CD14-positive monocyte (primary cell): ENCODE results near the gene FCN2. TPM values are rescaled to one million over a fixed set of nuclear protein-coding genes. Genes with fewer than 3 reads are reported as not detected.
A peak's percentile ranks its signal among the peaks of the same experiment; 100 is the strongest.

ENCODE experiments used
- DNase-seq, 3 donors: peaks; one replicate each; pipeline ENCODE4 v3.0.0-alpha.2; 2011 to 2022
- H2AFZ ChIP-seq: 2 replicates; pipeline ENCODE4 v1.6.0; 2012; ENCODE audit warnings: mild to moderate bottlenecking, low read depth, low read length, inconsistent platforms; ENCODE audit not compliant: insufficient read depth, poor library complexity, severe bottlenecking
- H3K27ac ChIP-seq, 2 donors: 1 replicate in 1 of 2; 2 replicates in 1 of 2; pipeline ENCODE4 v1.5.1; 2012 to 2013; ENCODE audit warnings: low read length in 2 of 2, control low read depth in 1 of 2, inconsistent platforms in 1 of 2, low read depth in 1 of 2, mild to moderate bottlenecking in 1 of 2
- H3K27me3 ChIP-seq, 2 donors: one replicate each; pipeline versions ENCODE4 v1.6.0 to v1.6.1; 2011 to 2013; ENCODE audit warnings: low read length in 2 of 2; ENCODE audit not compliant: control insufficient read depth in 2 of 2, insufficient read depth in 2 of 2
- H3K36me3 ChIP-seq, 2 donors: replicated peaks in 1 of 2; 1 replicate in 1 of 2; 2 replicates in 1 of 2; pipeline versions ENCODE4 v1.5.1 to v1.6.1; 2012 to 2013; ENCODE audit warnings: low read length in 2 of 2, control low read depth in 1 of 2, inconsistent platforms in 1 of 2, mild to moderate bottlenecking in 1 of 2; ENCODE audit not compliant: insufficient read depth in 2 of 2, control insufficient read depth in 1 of 2
- H3K4me1 ChIP-seq, 2 donors: 1 replicate in 1 of 2; 2 replicates in 1 of 2; pipeline versions ENCODE4 v1.5.1 to v1.6.1; 2012 to 2013; ENCODE audit warnings: low read length in 2 of 2, control low read depth in 1 of 2, inconsistent platforms in 1 of 2, mild to moderate bottlenecking in 1 of 2, moderate library complexity in 1 of 2; ENCODE audit not compliant: insufficient read depth in 2 of 2, control insufficient read depth in 1 of 2
- H3K4me2 ChIP-seq: replicated peaks from 2 replicates; pipeline ENCODE3; 2012; ENCODE audit warnings: low read length, moderate library complexity, mild to moderate bottlenecking; ENCODE audit not compliant: poor library complexity, severe bottlenecking; ENCODE audit errors: extremely low read depth
- H3K4me3 ChIP-seq, 3 experiments: fragments of 200-600 bp in 1 of 3; sonication (generic) in 1 of 3; replicated peaks in 1 of 3; 1 replicate in 2 of 3; 2 replicates in 1 of 3; pipeline ENCODE4 v1.5.1; 2011 to 2013; ENCODE audit warnings: low read length in 3 of 3, mild to moderate bottlenecking in 3 of 3, control low read depth in 2 of 3, low read depth in 2 of 3, inconsistent platforms in 1 of 3, moderate library complexity in 1 of 3
- H3K79me2 ChIP-seq: 2 replicates; pipeline ENCODE4 v1.6.0; 2012; ENCODE audit warnings: mild to moderate bottlenecking, control low read depth, inconsistent platforms, low read length, moderate library complexity; ENCODE audit not compliant: insufficient read depth
- H3K9ac ChIP-seq: 2 replicates; pipeline ENCODE4 v1.6.0; 2017; ENCODE audit warnings: low read length, mild to moderate bottlenecking; ENCODE audit not compliant: insufficient read depth, poor library complexity, severe bottlenecking
- H3K9me3 ChIP-seq, 2 donors: replicated peaks in 1 of 2; 1 replicate in 1 of 2; 2 replicates in 1 of 2; pipeline versions ENCODE4 v1.5.1 to v1.6.1; 2012 to 2013; ENCODE audit warnings: low read length in 2 of 2, control low read depth in 1 of 2; ENCODE audit not compliant: control insufficient read depth in 1 of 2, insufficient read depth in 1 of 2
- H4K20me1 ChIP-seq: 2 replicates; pipeline ENCODE4 v1.6.0; 2012; ENCODE audit warnings: mild to moderate bottlenecking, low read length, control low read depth, moderate library complexity; ENCODE audit not compliant: insufficient read depth
- H3K27ac Mint-ChIP-seq, 7 donors: one replicate each; pipeline ENCODE4 v1.8.0; 2020; ENCODE audit warnings: mild to moderate bottlenecking in 7 of 7, mixed read lengths in 7 of 7, moderate library complexity in 6 of 7, inconsistent platforms in 2 of 7
- H3K27me3 Mint-ChIP-seq, 3 donors: one replicate each; pipeline ENCODE4 v1.8.0; 2021 to 2022; ENCODE audit warnings: low read depth in 3 of 3, mild to moderate bottlenecking in 3 of 3, mixed read lengths in 3 of 3, moderate library complexity in 3 of 3, inconsistent platforms in 1 of 3
- H3K36me3 Mint-ChIP-seq, 2 donors: one replicate each; pipeline ENCODE4 v1.8.0; 2020; ENCODE audit warnings: mixed read lengths in 2 of 2, inconsistent platforms in 1 of 2, mild to moderate bottlenecking in 1 of 2
- H3K4me1 Mint-ChIP-seq: one replicate; pipeline ENCODE4 v1.8.0; 2020; ENCODE audit warnings: mild to moderate bottlenecking, mixed read lengths
- H3K4me3 Mint-ChIP-seq, 2 donors: one replicate each; pipeline ENCODE4 v1.8.0; 2020; ENCODE audit warnings: mild to moderate bottlenecking in 2 of 2, mixed read lengths in 2 of 2, moderate library complexity in 1 of 2
- H3K9me3 Mint-ChIP-seq, 7 donors: one replicate each; pipeline ENCODE4 v1.8.0; 2020 to 2022; ENCODE audit warnings: mixed read lengths in 7 of 7, mild to moderate bottlenecking in 6 of 7, moderate library complexity in 6 of 7, inconsistent platforms in 2 of 7
- WGBS: methylation state at CpG from one replicate; pipeline ENCODE4 v1.1.5; 2013; ENCODE audit warnings: missing lambda C conversion rate; ENCODE audit not compliant: insufficient coverage; 5-methylcytosine and 5-hydroxymethylcytosine counted together
- intact Hi-C, 2 donors: fragments of 100-400 bp; cut with micrococcal nuclease; formaldehyde crosslinking; loops; one replicate each; pipeline versions ENCODE4 v1.15.0 to v1.15.1; 2023
- polyA plus RNA-seq, 3 donors: library from polyadenylated mRNA; depleted of rRNA in 1 of 3; unstranded in 2 of 3; stranded (reverse) in 1 of 3; fragments of 300-500 nt in 2 of 3; fragments of >200 nt in 1 of 3; fragmentation: Illumina TruSeq in 2 of 3; gene quantifications; 1 replicate in 2 of 3; 2 replicates in 1 of 3; pipeline ENCODE4 v1.2.3, GENCODE V29; 2012 to 2021
- TF ChIP-seq, protein P1 (sequence below): fragments of 200-600 bp; IDR thresholded peaks from one replicate; pipeline ENCODE4 v1.8.0; 2022; ENCODE audit warnings: antibody characterized with exemption, mild to moderate bottlenecking

Gene FCN2
- polyA plus RNA-seq, 3 donors: not detected

DNA sequence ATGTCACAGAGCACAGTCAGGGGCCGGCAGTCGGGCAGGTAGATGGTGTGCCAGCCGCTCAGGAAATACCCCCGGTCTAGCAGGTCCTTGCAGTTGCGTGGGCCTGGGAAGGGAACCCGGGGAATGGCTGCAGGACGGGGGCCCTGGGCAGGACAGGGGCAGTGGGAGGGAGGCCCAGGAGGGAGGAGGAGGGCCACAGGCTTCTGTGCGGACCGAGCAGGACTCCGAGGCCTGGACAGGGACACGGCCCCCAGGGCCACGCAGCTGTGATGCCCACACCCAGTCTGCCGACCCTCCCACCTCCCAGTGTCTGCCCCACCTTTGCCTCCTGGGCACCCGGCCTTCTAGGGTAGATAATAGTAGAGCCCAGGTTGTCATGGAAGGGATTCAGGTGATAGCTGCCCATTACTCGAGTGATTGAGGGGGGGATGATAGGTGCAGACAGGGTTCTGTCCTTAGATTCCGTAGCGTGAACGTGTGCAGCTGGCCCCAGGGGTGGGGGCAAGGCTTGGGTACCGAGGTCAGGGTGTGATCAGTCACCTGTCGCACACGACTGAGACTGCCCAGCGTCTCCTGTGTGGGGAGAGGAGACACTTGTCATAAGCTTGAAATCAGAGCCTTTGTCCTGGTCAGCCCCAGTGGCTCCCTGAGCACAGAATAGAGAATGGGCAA is 32.6 kb downstream of the FCN2 start:
- Histone ChIP-seq H3K9ac (no peak overlapping the region), H3K4me1 (peaks cover 57 to 59% of the 10 kb centered on the region in 2 donors), H3K79me2 (peaks cover 55% of the 10 kb centered on the region), H3K4me3 (peak overlapping the region in 2 of 3 experiments; percentile 67 to 97), H3K27me3 (no peaks in the 10 kb centered on the region), H3K27ac (peak overlapping the region; percentile 83 to 91), H4K20me1 (peaks cover 65% of the 10 kb centered on the region), H3K9me3 (peaks cover 52 to 71% of the 10 kb centered on the region in 2 donors), H3K36me3 (peaks cover 67 to 84% of the 10 kb centered on the region in 2 donors), H2AFZ (no peak overlapping the region), H3K4me2 (peak overlapping the region; percentile 99)
- Mint-ChIP-seq H3K4me3 (peak overlapping the region; percentile 21 to 98), H3K9me3 (peaks cover 42 to 66% (median 54%) of the 10 kb centered on the region in 7 donors), H3K36me3 (peaks cover 76 to 92% of the 10 kb centered on the region in 2 donors), H3K4me1 (peaks cover 57% of the 10 kb centered on the region), H3K27ac (peak overlapping the region in 6 of 7 donors; percentile 72 to 98 (median 89)), H3K27me3 (peaks cover 0 to 6% (median 0%) of the 10 kb centered on the region in 3 donors)
- DNase-seq: peak in 1 of 3 donors; percentile 1
- TF ChIP-seq, protein P1, sequence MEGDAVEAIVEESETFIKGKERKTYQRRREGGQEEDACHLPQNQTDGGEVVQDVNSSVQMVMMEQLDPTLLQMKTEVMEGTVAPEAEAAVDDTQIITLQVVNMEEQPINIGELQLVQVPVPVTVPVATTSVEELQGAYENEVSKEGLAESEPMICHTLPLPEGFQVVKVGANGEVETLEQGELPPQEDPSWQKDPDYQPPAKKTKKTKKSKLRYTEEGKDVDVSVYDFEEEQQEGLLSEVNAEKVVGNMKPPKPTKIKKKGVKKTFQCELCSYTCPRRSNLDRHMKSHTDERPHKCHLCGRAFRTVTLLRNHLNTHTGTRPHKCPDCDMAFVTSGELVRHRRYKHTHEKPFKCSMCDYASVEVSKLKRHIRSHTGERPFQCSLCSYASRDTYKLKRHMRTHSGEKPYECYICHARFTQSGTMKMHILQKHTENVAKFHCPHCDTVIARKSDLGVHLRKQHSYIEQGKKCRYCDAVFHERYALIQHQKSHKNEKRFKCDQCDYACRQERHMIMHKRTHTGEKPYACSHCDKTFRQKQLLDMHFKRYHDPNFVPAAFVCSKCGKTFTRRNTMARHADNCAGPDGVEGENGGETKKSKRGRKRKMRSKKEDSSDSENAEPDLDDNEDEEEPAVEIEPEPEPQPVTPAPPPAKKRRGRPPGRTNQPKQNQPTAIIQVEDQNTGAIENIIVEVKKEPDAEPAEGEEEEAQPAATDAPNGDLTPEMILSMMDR: no peak
- WGBS: 94% methylated on average over 9 of the region's 22 CpGs
- intact Hi-C loops: no loop called here

DNA sequence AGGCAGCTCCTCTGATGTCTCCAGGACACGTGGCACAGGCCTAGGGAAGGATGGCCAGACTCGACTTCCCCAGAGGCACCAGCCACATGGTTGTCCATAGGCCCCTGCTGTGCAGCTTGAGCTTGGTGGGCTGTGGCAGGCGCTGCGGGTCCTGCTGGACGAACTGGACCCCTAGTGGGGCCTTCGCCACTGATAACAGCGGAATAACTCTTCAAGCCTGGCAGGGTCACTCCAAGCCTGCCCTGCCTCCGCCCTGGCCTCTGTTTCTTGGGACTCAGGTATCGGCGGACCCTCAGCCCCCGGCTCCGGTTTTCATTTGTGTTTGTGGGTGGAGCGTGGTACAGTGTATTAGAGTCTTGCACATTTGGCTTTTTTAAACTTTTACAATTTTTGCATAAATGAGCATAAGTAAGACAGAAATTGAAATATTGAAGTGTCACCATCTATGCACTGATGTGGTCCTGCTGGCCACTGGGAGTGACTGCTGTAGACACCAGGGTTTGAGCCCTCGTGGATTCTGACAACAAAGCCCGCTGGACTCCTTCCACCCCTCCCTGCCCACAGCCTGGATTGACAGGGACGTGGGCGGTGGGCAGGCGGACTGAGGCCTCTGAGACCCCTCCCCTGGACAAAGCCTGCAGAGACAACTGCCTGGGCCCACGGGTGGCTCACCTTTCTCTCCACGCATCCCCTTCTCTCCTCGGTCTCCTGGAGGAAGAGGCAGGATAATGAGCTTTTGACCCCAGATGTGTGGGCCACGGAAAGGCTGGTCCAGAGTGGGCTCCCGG is 33.3 kb downstream of the FCN2 start:
- intact Hi-C loops: no loop called here
- Mint-ChIP-seq H3K4me1 (peaks cover 64% of the 10 kb centered on the region), H3K36me3 (peaks cover 76 to 91% of the 10 kb centered on the region in 2 donors), H3K9me3 (peaks cover 35 to 59% (median 46%) of the 10 kb centered on the region in 7 donors), H3K27ac (peak overlapping the region; percentile 64 to 98 (median 97)), H3K27me3 (peaks cover 0 to 6% (median 0%) of the 10 kb centered on the region in 3 donors), H3K4me3 (peak overlapping the region; percentile 98 to 99)
- Histone ChIP-seq H3K27me3 (no peaks in the 10 kb centered on the region), H3K4me2 (peak overlapping the region; percentile 99), H3K9me3 (peaks cover 44 to 64% of the 10 kb centered on the region in 2 donors), H2AFZ (no peak overlapping the region), H3K27ac (peak overlapping the region; percentile 83 to 91), H3K4me1 (peaks cover 64 to 66% of the 10 kb centered on the region in 2 donors), H3K4me3 (peak overlapping the region; percentile 67 to 97 (median 96)), H3K36me3 (peaks cover 67 to 80% of the 10 kb centered on the region in 2 donors), H3K9ac (peak overlapping the region; percentile 81), H3K79me2 (peaks cover 62% of the 10 kb centered on the region), H4K20me1 (peaks cover 63% of the 10 kb centered on the region)
- WGBS: 97% methylated on average over 15 of the region's 23 CpGs
- TF ChIP-seq, protein P1: no peak
- peak in 1 of 3 donors; percentile 1 for DNase-seq
